Endothelial cell of umbilical vein (primary cell): ENCODE results near the gene ATP6V1D. TPM values are rescaled to one million over a fixed set of nuclear protein-coding genes. Genes with fewer than 3 reads are reported as not detected.
A peak's percentile ranks its signal among the peaks of the same experiment; 100 is the strongest.

Experiments used
- BruUV-seq: library from RNA; stranded (reverse); fragments of 400-500 nt; replicated peaks from 2 replicates; lab custom pipeline; 2021; lab: Mats Ljungman, UMichigan
- CTCF ChIA-PET: fragments of 300-600, 350-600 bp; sonication (Branson Sonifier 250); formaldehyde crosslinking; loops from one replicate; lab custom pipeline; 2021; ENCODE audit warnings: antibody characterized with exemption, inconsistent platforms; lab: Charles Lee
- POLR2A ChIA-PET: fragments of 300-600, 350-600 bp; sonication (Branson Sonifier 250); formaldehyde crosslinking; loops from one replicate; lab custom pipeline; 2021; ENCODE audit warnings: antibody characterized with exemption, inconsistent platforms; lab: Charles Lee
- DNase-seq: peaks from one replicate; pipeline ENCODE4 v3.0.0-alpha.2; 2011; ENCODE audit warnings: low read depth, low spot score
- FAIRE-seq: peaks from 2 replicates; lab custom pipeline; 2011; peaks lifted over from hg19 to GRCh38; lab: Jason Lieb, UNC
- H2AFZ ChIP-seq: 2 replicates; pipeline ENCODE4 v1.6.0; 2012; ENCODE audit warnings: low read depth, low read length, control low read depth, inconsistent platforms
- H3K27ac ChIP-seq: 2 replicates; pipeline ENCODE4 v1.5.1; 2011; ENCODE audit warnings: low read depth, mild to moderate bottlenecking, control low read depth, low read length, moderate library complexity; ENCODE audit not compliant: insufficient read depth
- H3K27me3 ChIP-seq, 2 experiments: 2 replicates each; pipeline versions ENCODE4 v1.6.0 to v1.6.1; 2011; ENCODE audit warnings: low read length in 2 of 2, mixed read lengths in 1 of 2; ENCODE audit not compliant: control insufficient read depth in 2 of 2, insufficient read depth in 2 of 2
- H3K36me3 ChIP-seq, 2 experiments: 2 replicates in 1 of 2; 3 replicates in 1 of 2; pipeline ENCODE4 v1.5.1; 2011; ENCODE audit warnings: low read length in 2 of 2, mild to moderate bottlenecking in 1 of 2, moderate library complexity in 1 of 2; ENCODE audit not compliant: control insufficient read depth in 2 of 2, insufficient read depth in 2 of 2; ENCODE audit errors: extremely low read depth in 1 of 2
- H3K4me1 ChIP-seq: 3 replicates; pipeline ENCODE4 v1.5.1; 2011; ENCODE audit warnings: mild to moderate bottlenecking, low read length; ENCODE audit not compliant: control insufficient read depth, insufficient read depth; ENCODE audit errors: extremely low read depth
- H3K4me2 ChIP-seq: 2 replicates; pipeline ENCODE4 v1.6.1; 2011; ENCODE audit warnings: low read length, control low read depth, mixed read lengths; ENCODE audit not compliant: insufficient read depth
- H3K4me3 ChIP-seq, 3 experiments: fragments of 200-600 bp in 1 of 3; sonication (generic), shearing (Covaris generic) in 1 of 3; replicated peaks in 1 of 3; 2 replicates each; pipeline ENCODE4 v1.5.1; 2011 to 2016; ENCODE audit warnings: control low read depth in 3 of 3, low read length in 3 of 3, mild to moderate bottlenecking in 2 of 3, inconsistent platforms in 1 of 3, low read depth in 1 of 3, moderate library complexity in 1 of 3; ENCODE audit not compliant: insufficient read depth in 1 of 3
- H3K79me2 ChIP-seq: 2 replicates; pipeline ENCODE4 v1.6.0; 2012; ENCODE audit warnings: low read length, inconsistent platforms; ENCODE audit not compliant: control insufficient read depth, insufficient read depth
- H3K9ac ChIP-seq: replicated peaks from 2 replicates; pipeline ENCODE3; 2011; ENCODE audit warnings: low read length, control low read depth; ENCODE audit not compliant: insufficient read depth; ENCODE audit errors: extremely low read depth
- H3K9me1 ChIP-seq: replicated peaks from 3 replicates; pipeline ENCODE4 v1.6.0; 2011; ENCODE audit warnings: mild to moderate bottlenecking, low read length; ENCODE audit not compliant: control insufficient read depth, insufficient read depth; ENCODE audit errors: extremely low read depth
- H3K9me3 ChIP-seq: replicated peaks from 2 replicates; pipeline ENCODE4 v1.5.1; 2012; ENCODE audit warnings: low read length, inconsistent platforms; ENCODE audit not compliant: control insufficient read depth, insufficient read depth
- H4K20me1 ChIP-seq: replicated peaks from 2 replicates; pipeline ENCODE3; 2011; ENCODE audit warnings: mild to moderate bottlenecking, low read length; ENCODE audit not compliant: control insufficient read depth, insufficient read depth; ENCODE audit errors: extremely low read depth
- CTCF ChIP-seq, 2 donors: IDR thresholded peaks; 1 replicate in 1 of 2; 2 replicates in 1 of 2; pipeline ENCODE4 v1.5.1; 2011; ENCODE audit warnings: low read length in 2 of 2, mild to moderate bottlenecking in 2 of 2, moderate library complexity in 2 of 2, control low read depth in 1 of 2, inconsistent platforms in 1 of 2, low read depth in 1 of 2; ENCODE audit not compliant: insufficient read depth in 1 of 2; ENCODE audit errors: extremely low read depth in 1 of 2
- EZH2 ChIP-seq: IDR thresholded peaks from 2 replicates; pipeline ENCODE4 v1.6.1; 2012; ENCODE audit warnings: borderline replicate concordance, low read depth, mild to moderate bottlenecking, moderate library complexity, low read length, inconsistent platforms; ENCODE audit not compliant: severe bottlenecking
- GATA2 ChIP-seq: IDR thresholded peaks from 2 replicates; pipeline ENCODE4 v1.7.0; 2011; ENCODE audit warnings: low read depth, mild to moderate bottlenecking, moderate library complexity, mixed read lengths, low read length; ENCODE audit not compliant: insufficient read length, insufficient read depth
- MAX ChIP-seq: IDR thresholded peaks from 2 replicates; pipeline ENCODE4 v1.6.1; 2011; ENCODE audit not compliant: insufficient read depth, insufficient read length
- MYC ChIP-seq: IDR thresholded peaks from one replicate; pipeline ENCODE4 v1.6.1; 2011; ENCODE audit warnings: mild to moderate bottlenecking, low read depth, low read length
- POLR2A ChIP-seq: IDR thresholded peaks from 2 replicates; pipeline ENCODE4 v1.6.1; 2012; ENCODE audit warnings: low read depth, mild to moderate bottlenecking, control low read depth, low read length
- POLR2AphosphoS5 ChIP-seq: IDR thresholded peaks from 2 replicates; pipeline ENCODE4 v1.6.1; 2012; ENCODE audit warnings: low read depth, mild to moderate bottlenecking, control low read depth, low read length, moderate library complexity; ENCODE audit not compliant: insufficient read depth
- dilution Hi-C: fragments of 300-500 bp; cut with MboI; formaldehyde crosslinking; loops from one replicate; pipeline ENCODE4 v1.15.0; 2019; ENCODE audit warnings: low sequenced_read_pairs; ENCODE audit not compliant: extremely low pct_ligation_motif_present
- intact Hi-C: fragments of 100-400 bp; cut with micrococcal nuclease; formaldehyde crosslinking; loops from one replicate; pipeline ENCODE4 v1.10.0; 2022
- polyA plus RNA-seq, 4 experiments: library from polyadenylated mRNA; depleted of rRNA in 3 of 4; stranded (reverse) in 3 of 4; unstranded in 1 of 4; fragments of >200 nt; gene quantifications; 2 replicates each; pipeline versions ENCODE4 v1.2.1 to v1.2.3, GENCODE V29; 2011 to 2012; ENCODE audit warnings: missing spikeins in 1 of 4
- total RNA-seq: library from RNA; stranded (reverse); gene quantifications from 2 replicates; pipeline ENCODE4 v1.2.3, GENCODE V29; 2021

The ATP6V1D gene
- total and polyA plus RNA-seq, 2 donors (not counting 3 experiments of a cell fraction or from before 2014, with no cell fraction given), result 28.6 to 63.1 TPM

GRCh38 chr14:67373347-67373746 is 13.7 kb upstream of the ATP6V1D start:
- H3K4me3 ChIP-seq, result no peak overlapping the region
- peaks cover 20 to 30% of the 10 kb centered on the region in 2 experiments for H3K36me3 ChIP-seq
- H3K27me3 ChIP-seq, result no peaks in the 10 kb centered on the region
- intact Hi-C loops, result no loop called here
- FAIRE-seq (no peak), DNase-seq (peak; percentile 23)
- no peak overlapping the region for H2AFZ ChIP-seq
- H3K4me1 ChIP-seq, result peaks cover 31% of the 10 kb centered on the region
- ChIA-PET POLR2A (no interaction called here), CTCF (no interaction called here)
- no peak overlapping the region for H3K9ac ChIP-seq
- H3K4me2 ChIP-seq, result peak overlapping the region; percentile 19
- no TSS peak for BruUV-seq
- peak overlapping the region; percentile 39 for H3K27ac ChIP-seq
- H4K20me1 ChIP-seq, result no peaks in the 10 kb centered on the region
- dilution Hi-C loops, result no loop called here
- peaks cover 35% of the 10 kb centered on the region for H3K79me2 ChIP-seq
- H3K9me1 ChIP-seq, result peaks cover 3% of the 10 kb centered on the region
- TF ChIP-seq GATA2 (peak; percentile 33), EZH2 (no peak), MYC (no peak), CTCF (IDR thresholded peaks at IDR 0.05; ENCODE audit: extremely low read depth in 1 of 2, insufficient read depth in 1 of 2, low read depth in 1 of 2, low read length in 2 of 2) (no peak)
- no peaks in the 10 kb centered on the region for H3K9me3 ChIP-seq

- Histone ChIP-seq H3K9me3 (no peaks in the 10 kb centered on the region), H4K20me1 (no peaks in the 10 kb centered on the region), H3K4me1 (peaks cover 31% of the 10 kb centered on the region), H3K27ac (no peak overlapping the region), H3K79me2 (peaks cover 37% of the 10 kb centered on the region), H3K36me3 (peaks cover 22 to 32% of the 10 kb centered on the region in 2 experiments), H3K9ac (no peak overlapping the region), H3K4me2 (peak overlapping the region; percentile 19), H2AFZ (no peak overlapping the region), H3K27me3 (no peaks in the 10 kb centered on the region), H3K9me1 (peaks cover 3% of the 10 kb centered on the region), H3K4me3 (no peak overlapping the region)
- intact Hi-C loops, result no loop called here
- no TSS peak for BruUV-seq
- dilution Hi-C loops, result no loop called here
- FAIRE-seq (no peak), DNase-seq (no peak)
- POLR2A ChIA-PET, result no interaction called here
- CTCF ChIA-PET, result interaction anchor here (1.4 kb wide), 1 partner anchor 13 kb away, joined by 5 read pairs; the partner anchor contains the start of genes ATP6V1D and EIF2S1
- TF ChIP-seq POLR2A (no peak), POLR2AphosphoS5 (no peak), CTCF (IDR thresholded peaks at IDR 0.05; ENCODE audit: extremely low read depth in 1 of 2, insufficient read depth in 1 of 2, low read depth in 1 of 2, low read length in 2 of 2) (no peak), MAX (no peak), EZH2 (no peak)
Observed at GRCh38 chr14:67372833-67373232, 13.2 kb upstream of the ATP6V1D start.
